IPS-18a (cell line): ENCODE results near the gene BDH2.

Experiments used
- H3K27ac ChIP-seq: one replicate; pipeline ENCODE4 v1.5.1; 2013; ENCODE audit warnings: low read length
- H3K27me3 ChIP-seq: one replicate; pipeline ENCODE4 v1.6.1; 2013; ENCODE audit warnings: mild to moderate bottlenecking, low read length; ENCODE audit not compliant: control insufficient read depth, insufficient read depth
- H3K36me3 ChIP-seq: one replicate; pipeline ENCODE4 v1.6.1; 2013; ENCODE audit warnings: low read depth, low read length; ENCODE audit not compliant: control insufficient read depth
- H3K4me1 ChIP-seq: one replicate; pipeline ENCODE4 v1.6.1; 2013; ENCODE audit warnings: low read depth, low read length; ENCODE audit not compliant: control insufficient read depth
- H3K4me3 ChIP-seq: one replicate; pipeline ENCODE4 v1.5.1; 2013; ENCODE audit warnings: low read length
- H3K9ac ChIP-seq: one replicate; pipeline ENCODE4 v1.6.1; 2013; ENCODE audit warnings: mild to moderate bottlenecking, low read length, moderate library complexity
- H3K9me3 ChIP-seq: one replicate; pipeline ENCODE4 v1.6.1; 2013; ENCODE audit warnings: low read depth, low read length; ENCODE audit not compliant: control insufficient read depth

Gene BDH2

DNA sequence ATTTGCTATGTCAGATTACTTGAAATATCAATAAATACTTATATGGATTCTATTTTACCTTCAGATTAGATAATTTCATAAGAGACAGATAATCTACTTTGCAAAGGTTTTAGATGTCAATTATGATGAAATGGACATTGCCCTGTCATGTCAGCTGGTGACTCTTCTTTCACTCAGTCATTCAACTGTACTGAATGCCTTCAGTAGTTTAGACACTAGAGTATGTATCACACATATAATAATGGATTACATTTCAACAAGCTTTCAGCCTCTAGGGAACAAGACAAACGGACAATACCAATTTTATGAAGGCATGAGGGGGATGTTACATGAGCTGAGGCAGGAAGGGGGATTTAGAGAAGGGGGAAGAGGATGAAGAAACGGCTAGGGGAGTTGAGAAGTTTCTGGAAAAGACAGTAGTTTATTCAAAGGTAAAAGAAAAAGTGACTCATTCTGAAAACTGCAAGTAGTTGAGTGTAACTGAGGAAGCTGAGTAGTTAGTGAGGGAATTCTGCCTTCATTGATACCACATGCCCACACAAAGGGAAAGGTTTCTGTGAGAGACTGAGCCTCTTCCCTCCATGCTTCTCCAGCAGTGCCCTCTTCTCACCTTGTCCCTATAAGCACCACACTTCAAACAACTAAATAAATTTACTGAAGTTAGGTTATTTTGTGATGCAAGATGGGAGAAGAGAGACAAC, 48.7 kb downstream of the BDH2 start:
- no peaks in the 10 kb centered on the region for H3K4me1 ChIP-seq
- H3K4me3 ChIP-seq = no peak overlapping the region
- no peak overlapping the region for H3K27ac ChIP-seq
- H3K36me3 ChIP-seq = no peaks in the 10 kb centered on the region
- H3K9ac ChIP-seq = no peak overlapping the region
- H3K27me3 ChIP-seq = no peaks in the 10 kb centered on the region
- no peaks in the 10 kb centered on the region for H3K9me3 ChIP-seq

GRCh38 chr4:103046416-103047290, 53.0 kb downstream of the BDH2 start:
- Histone ChIP-seq H3K9me3 (no peaks in the 10 kb centered on the region), H3K4me1 (no peaks in the 10 kb centered on the region), H3K36me3 (no peaks in the 10 kb centered on the region), H3K4me3 (no peak overlapping the region), H3K27me3 (no peaks in the 10 kb centered on the region), H3K27ac (no peak overlapping the region), H3K9ac (no peak overlapping the region)

DNA sequence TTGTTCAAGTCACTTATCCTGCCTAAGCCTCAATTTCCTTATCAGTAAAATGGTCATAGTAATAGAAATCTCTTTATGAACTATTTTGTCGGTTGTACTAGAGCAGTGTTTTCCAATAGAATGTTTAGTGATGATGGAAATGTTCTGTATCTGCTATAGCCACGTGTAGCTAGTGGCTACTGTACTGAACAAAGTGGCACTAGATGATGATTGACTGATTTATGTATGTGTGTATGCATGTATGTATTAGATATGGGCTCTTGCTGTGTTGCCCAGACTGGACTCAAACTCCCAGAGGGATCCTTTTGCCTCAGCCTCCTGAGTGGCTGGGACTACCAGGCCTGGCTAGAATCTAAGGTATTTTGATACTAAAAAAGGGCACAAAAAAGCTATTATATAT, 55.5 kb downstream of the BDH2 start:
- H3K27me3 ChIP-seq = no peaks in the 10 kb centered on the region

GRCh38 chr4:103036169-103036568, 63.5 kb downstream of the BDH2 start:
- Histone ChIP-seq H3K9me3 (no peaks in the 10 kb centered on the region), H3K9ac (no peak overlapping the region), H3K4me1 (no peaks in the 10 kb centered on the region), H3K36me3 (no peaks in the 10 kb centered on the region), H3K27ac (no peak overlapping the region), H3K4me3 (no peak overlapping the region), H3K27me3 (no peaks in the 10 kb centered on the region)

More for the DNA sequence above, 55.5 kb downstream of the BDH2 start:
- Histone ChIP-seq H3K4me3 (no peak overlapping the region), H3K36me3 (no peaks in the 10 kb centered on the region), H3K9ac (no peak overlapping the region), H3K9me3 (no peaks in the 10 kb centered on the region), H3K27ac (no peak overlapping the region), H3K4me1 (no peaks in the 10 kb centered on the region)

DNA sequence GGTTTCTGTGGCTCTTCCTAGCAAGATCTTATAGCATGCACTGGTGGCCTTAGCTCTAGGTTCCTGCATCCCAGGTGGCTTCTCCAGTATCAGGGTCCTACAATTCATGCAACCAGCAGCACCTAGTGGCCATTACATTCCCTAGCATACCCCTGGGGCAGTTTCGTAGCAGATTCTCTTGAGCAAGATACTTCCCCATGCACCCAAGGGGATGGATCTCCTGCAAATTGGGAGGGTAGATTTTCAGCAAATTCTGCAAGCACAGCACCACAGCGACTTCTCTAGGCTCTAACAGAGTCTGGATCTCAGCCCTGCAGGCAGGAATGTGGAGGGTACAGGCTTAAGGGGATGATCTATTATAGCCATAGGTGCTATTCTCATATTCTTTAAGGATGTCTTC, 67.1 kb downstream of the BDH2 start:
- Histone ChIP-seq H3K9ac (no peak overlapping the region), H3K4me1 (no peaks in the 10 kb centered on the region), H3K27ac (no peak overlapping the region), H3K36me3 (no peaks in the 10 kb centered on the region), H3K4me3 (no peak overlapping the region), H3K9me3 (no peaks in the 10 kb centered on the region), H3K27me3 (no peaks in the 10 kb centered on the region)

GRCh38 chr4:103030791-103031190, 68.8 kb downstream of the BDH2 start:
- no peaks in the 10 kb centered on the region for H3K4me1 ChIP-seq
- H3K9me3 ChIP-seq = no peaks in the 10 kb centered on the region
- H3K36me3 ChIP-seq = no peaks in the 10 kb centered on the region
- H3K27me3 ChIP-seq = no peaks in the 10 kb centered on the region
- H3K4me3 ChIP-seq = no peak overlapping the region
- H3K27ac ChIP-seq = no peak overlapping the region
- H3K9ac ChIP-seq = no peak overlapping the region

DNA sequence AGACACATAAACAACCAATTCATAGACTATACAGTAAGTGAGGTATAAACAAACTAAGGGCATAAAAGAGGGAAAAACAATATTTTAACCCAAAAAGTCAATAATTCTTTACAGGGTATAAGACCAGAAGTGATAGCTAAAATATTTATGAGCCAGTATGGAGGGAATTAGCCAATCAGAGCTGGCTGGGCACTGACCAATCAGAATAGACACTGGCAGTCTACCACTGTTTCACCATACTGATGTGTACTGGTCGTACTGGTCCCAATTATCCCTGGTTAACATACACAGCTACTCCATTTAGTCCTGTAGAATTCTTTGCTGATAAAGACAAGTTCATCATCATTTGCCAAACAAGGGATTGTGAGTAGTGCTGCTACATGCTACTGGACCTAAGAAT, 70.3 kb downstream of the BDH2 start:
- Histone ChIP-seq H3K27ac (no peak overlapping the region), H3K4me1 (no peaks in the 10 kb centered on the region), H3K9me3 (no peaks in the 10 kb centered on the region), H3K36me3 (no peaks in the 10 kb centered on the region), H3K27me3 (no peaks in the 10 kb centered on the region), H3K9ac (no peak overlapping the region), H3K4me3 (no peak overlapping the region)
